WTC11 (cell line): ENCODE results near the gene PLPP2.

Source experiments
- ESRRA ChIP-seq: sonication (generic); formaldehyde crosslinking; IDR thresholded peaks from 2 replicates; pipeline ENCODE4 v1.8.1; 2022; ENCODE audit warnings: mild to moderate bottlenecking, missing genetic modification reagents, borderline replicate concordance
- IRF2 ChIP-seq: sonication (generic); formaldehyde crosslinking; IDR thresholded peaks from 2 replicates; pipeline ENCODE4 v1.8.0; 2022; ENCODE audit warnings: low read depth, missing genetic modification reagents, borderline replicate concordance
- TEAD4 ChIP-seq: sonication (generic); formaldehyde crosslinking; IDR thresholded peaks from 2 replicates; pipeline ENCODE4 v1.8.0; 2022; ENCODE audit warnings: mild to moderate bottlenecking, missing genetic modification reagents
- ZNF121 ChIP-seq: sonication (generic); formaldehyde crosslinking; IDR thresholded peaks from 2 replicates; pipeline ENCODE4 v1.8.0; 2023; ENCODE audit warnings: missing genetic modification reagents
- ZNF219 ChIP-seq: sonication (generic); formaldehyde crosslinking; IDR thresholded peaks from 2 replicates; pipeline ENCODE4 v1.8.0; 2023; ENCODE audit warnings: missing genetic modification reagents, mild to moderate bottlenecking, borderline replicate concordance
- TF ChIP-seq, protein P1 (sequence below): fragments of 200-600 bp; IDR thresholded peaks from 2 replicates; pipeline ENCODE4 v1.8.0; 2022; ENCODE audit warnings: antibody characterized with exemption
- TF ChIP-seq, protein P2 (sequence below): sonication (generic); formaldehyde crosslinking; conservative IDR thresholded peaks from 2 replicates; pipeline ENCODE4 v1.8.1; 2022; ENCODE audit warnings: mild to moderate bottlenecking, missing genetic modification reagents
- TF ChIP-seq, protein P3 (sequence below): sonication (generic); formaldehyde crosslinking; IDR thresholded peaks from 2 replicates; pipeline ENCODE4 v1.8.0; 2022; ENCODE audit warnings: mild to moderate bottlenecking, missing genetic modification reagents
- TF ChIP-seq, protein P4 (sequence below): sonication (generic); formaldehyde crosslinking; IDR thresholded peaks from 2 replicates; pipeline ENCODE4 v1.8.0; 2022; ENCODE audit warnings: mild to moderate bottlenecking, missing genetic modification reagents
- TF ChIP-seq, protein P5 (sequence below): sonication (generic); formaldehyde crosslinking; IDR thresholded peaks from 2 replicates; pipeline ENCODE4 v1.8.0; 2022; ENCODE audit warnings: missing genetic modification reagents

DNA sequence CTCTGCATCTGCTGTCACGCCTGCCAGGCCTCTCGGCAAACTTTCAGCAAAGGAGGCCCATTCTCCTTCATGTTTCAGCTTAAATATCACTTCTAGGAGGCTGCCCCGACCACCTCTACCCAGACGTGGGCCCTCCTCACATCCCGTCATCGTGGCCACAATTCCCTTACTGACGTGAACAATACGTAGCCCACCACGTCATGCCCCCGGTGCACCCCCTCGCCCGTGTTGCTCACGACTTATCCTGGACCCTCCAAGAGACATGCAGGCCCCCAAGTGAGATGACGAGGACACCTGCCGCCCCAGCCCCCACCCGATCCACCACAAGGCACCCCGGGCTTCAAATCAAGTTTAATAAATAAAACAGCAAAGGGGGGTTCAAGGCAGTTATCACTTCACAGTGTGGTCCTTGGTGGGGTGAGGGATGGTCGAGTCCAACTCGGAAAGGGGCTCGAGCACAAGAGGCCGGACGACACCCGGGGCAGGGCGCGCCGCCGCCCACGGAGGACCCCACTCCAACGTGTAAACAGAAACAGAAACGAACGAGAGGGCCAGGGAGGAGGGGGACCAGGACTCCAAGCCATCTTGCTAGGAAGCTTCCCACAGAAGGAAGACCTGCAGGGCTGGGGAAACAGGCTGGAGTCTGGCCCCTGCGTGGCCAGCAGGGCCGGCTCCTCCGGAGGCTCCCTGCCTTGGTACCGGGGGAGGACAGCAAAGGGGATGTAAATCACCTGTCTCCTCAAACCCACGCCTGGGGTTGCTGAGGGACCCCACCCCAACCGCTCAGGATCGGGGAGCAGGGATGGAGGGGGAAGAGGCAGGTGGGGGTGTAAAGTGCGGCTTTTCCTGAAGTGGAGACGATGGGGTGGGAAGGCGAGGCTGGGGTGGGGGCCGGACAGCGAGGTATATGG lies 14.3 kb upstream of the PLPP2 start:
- TF ChIP-seq, protein P1, sequence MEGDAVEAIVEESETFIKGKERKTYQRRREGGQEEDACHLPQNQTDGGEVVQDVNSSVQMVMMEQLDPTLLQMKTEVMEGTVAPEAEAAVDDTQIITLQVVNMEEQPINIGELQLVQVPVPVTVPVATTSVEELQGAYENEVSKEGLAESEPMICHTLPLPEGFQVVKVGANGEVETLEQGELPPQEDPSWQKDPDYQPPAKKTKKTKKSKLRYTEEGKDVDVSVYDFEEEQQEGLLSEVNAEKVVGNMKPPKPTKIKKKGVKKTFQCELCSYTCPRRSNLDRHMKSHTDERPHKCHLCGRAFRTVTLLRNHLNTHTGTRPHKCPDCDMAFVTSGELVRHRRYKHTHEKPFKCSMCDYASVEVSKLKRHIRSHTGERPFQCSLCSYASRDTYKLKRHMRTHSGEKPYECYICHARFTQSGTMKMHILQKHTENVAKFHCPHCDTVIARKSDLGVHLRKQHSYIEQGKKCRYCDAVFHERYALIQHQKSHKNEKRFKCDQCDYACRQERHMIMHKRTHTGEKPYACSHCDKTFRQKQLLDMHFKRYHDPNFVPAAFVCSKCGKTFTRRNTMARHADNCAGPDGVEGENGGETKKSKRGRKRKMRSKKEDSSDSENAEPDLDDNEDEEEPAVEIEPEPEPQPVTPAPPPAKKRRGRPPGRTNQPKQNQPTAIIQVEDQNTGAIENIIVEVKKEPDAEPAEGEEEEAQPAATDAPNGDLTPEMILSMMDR, result no peak
- no peak for TF ChIP-seq IRF2 (CRISPR knock-in tag)
- TF ChIP-seq, protein P2, sequence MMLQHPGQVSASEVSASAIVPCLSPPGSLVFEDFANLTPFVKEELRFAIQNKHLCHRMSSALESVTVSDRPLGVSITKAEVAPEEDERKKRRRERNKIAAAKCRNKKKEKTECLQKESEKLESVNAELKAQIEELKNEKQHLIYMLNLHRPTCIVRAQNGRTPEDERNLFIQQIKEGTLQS (CRISPR knock-in tag), result no peak
- TF ChIP-seq, protein P3, sequence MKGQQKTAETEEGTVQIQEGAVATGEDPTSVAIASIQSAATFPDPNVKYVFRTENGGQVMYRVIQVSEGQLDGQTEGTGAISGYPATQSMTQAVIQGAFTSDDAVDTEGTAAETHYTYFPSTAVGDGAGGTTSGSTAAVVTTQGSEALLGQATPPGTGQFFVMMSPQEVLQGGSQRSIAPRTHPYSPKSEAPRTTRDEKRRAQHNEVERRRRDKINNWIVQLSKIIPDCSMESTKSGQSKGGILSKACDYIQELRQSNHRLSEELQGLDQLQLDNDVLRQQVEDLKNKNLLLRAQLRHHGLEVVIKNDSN (CRISPR knock-in tag), result no peak
- no peak for TF ChIP-seq ZNF219
- no peak for TF ChIP-seq TEAD4
- no peak for TF ChIP-seq ESRRA (CRISPR knock-in tag)
- TF ChIP-seq ZNF121 (CRISPR knock-in tag), result no peak
- TF ChIP-seq, protein P4, sequence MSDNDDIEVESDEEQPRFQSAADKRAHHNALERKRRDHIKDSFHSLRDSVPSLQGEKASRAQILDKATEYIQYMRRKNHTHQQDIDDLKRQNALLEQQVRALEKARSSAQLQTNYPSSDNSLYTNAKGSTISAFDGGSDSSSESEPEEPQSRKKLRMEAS, result no peak
- TF ChIP-seq, protein P5, sequence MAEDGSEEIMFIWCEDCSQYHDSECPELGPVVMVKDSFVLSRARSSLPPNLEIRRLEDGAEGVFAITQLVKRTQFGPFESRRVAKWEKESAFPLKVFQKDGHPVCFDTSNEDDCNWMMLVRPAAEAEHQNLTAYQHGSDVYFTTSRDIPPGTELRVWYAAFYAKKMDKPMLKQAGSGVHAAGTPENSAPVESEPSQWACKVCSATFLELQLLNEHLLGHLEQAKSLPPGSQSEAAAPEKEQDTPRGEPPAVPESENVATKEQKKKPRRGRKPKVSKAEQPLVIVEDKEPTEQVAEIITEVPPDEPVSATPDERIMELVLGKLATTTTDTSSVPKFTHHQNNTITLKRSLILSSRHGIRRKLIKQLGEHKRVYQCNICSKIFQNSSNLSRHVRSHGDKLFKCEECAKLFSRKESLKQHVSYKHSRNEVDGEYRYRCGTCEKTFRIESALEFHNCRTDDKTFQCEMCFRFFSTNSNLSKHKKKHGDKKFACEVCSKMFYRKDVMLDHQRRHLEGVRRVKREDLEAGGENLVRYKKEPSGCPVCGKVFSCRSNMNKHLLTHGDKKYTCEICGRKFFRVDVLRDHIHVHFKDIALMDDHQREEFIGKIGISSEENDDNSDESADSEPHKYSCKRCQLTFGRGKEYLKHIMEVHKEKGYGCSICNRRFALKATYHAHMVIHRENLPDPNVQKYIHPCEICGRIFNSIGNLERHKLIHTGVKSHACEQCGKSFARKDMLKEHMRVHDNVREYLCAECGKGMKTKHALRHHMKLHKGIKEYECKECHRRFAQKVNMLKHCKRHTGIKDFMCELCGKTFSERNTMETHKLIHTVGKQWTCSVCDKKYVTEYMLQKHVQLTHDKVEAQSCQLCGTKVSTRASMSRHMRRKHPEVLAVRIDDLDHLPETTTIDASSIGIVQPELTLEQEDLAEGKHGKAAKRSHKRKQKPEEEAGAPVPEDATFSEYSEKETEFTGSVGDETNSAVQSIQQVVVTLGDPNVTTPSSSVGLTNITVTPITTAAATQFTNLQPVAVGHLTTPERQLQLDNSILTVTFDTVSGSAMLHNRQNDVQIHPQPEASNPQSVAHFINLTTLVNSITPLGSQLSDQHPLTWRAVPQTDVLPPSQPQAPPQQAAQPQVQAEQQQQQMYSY (CRISPR knock-in tag), result no peak
